GM23248 (cell line): Measurements from ENCODE around the gene GALNT12.

Experiments
- EZH2 ChIP-seq: fragments of 200-600 bp; sonication (generic); IDR thresholded peaks from 2 replicates; pipeline ENCODE4 v1.6.1; 2018; ENCODE audit warnings: antibody characterized with exemption, mild to moderate bottlenecking; ENCODE audit not compliant: insufficient read depth, poor library complexity, severe bottlenecking
- EZH2phosphoT487 ChIP-seq: fragments of 200-600 bp; sonication (generic); IDR thresholded peaks from 2 replicates; pipeline ENCODE4 v1.6.1; 2018; ENCODE audit warnings: antibody characterized with exemption, moderate library complexity, mild to moderate bottlenecking, low read depth; ENCODE audit not compliant: insufficient read depth

DNA sequence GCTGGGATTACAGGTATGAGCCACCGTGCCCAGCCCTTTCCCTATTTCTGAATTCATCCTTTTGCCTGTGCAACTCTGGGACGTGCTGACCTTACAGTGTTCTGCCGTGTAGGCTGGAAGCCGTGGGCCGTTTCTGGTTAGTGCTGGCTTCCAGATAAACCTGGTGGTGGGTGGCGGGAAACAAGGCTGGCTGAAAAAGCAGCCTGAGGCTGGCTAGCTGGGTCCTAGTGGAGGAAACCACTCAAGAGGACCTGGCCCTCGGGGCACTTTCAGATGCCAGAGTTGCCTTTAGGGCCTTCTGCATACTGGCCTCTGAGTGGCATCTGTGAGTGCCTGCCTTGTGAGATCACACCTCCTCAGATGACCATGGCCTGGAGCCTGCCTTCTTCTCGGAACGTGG is 26.9 kb downstream of the GALNT12 start:
- TF ChIP-seq EZH2 = no peak
- TF ChIP-seq EZH2phosphoT487 = no peak
